Astrocyte of the spinal cord (primary cell): ENCODE data around the gene RGS11.
"Not testable (repeated sequence)": the region's sequence is repeated elsewhere in the genome, so short reads cannot be mapped to it uniquely, and the experiment has no call there.

Experiments used
- DNase-seq: peaks from one replicate; pipeline ENCODE4 v3.0.0; 2011; ENCODE audit warnings: low read depth, low spot score
- H3K4me3 ChIP-seq: 2 replicates; pipeline ENCODE4 v1.5.1; 2011; ENCODE audit warnings: low read depth, mild to moderate bottlenecking, low read length, moderate library complexity
- CTCF ChIP-seq: IDR thresholded peaks from 2 replicates; pipeline ENCODE4 v1.5.1; 2012; ENCODE audit warnings: low read depth, mild to moderate bottlenecking, low read length, inconsistent platforms
- in situ Hi-C: cut with HindIII; loops from 2 replicates; pipeline ENCODE4 v1.10.0; 2017; ENCODE audit warnings: low sequenced_read_pairs

The RGS11 gene

GRCh38 chr16:259814-260253, 15.9 kb downstream of the RGS11 start:
- in situ Hi-C loops: no loop called here
- DNase-seq: no peak
- no peak overlapping the region for H3K4me3 ChIP-seq
- no peak for TF ChIP-seq CTCF

- TF ChIP-seq CTCF: no peak
- DNase-seq: no peak
- no peak overlapping the region for H3K4me3 ChIP-seq
- in situ Hi-C loops: no loop called here
Measured at GRCh38 chr16:259226-259625, 16.5 kb downstream of the RGS11 start.

- DNase-seq, in situ Hi-C loops, H3K4me3 ChIP-seq: not testable (repeated sequence)
Measured at GRCh38 chr16:258091-258490, 17.7 kb downstream of the RGS11 start.

GRCh38 chr16:255183-255582, 20.6 kb downstream of the RGS11 start:
- in situ Hi-C loops: no loop called here
- TF ChIP-seq CTCF: no peak
- no peak overlapping the region for H3K4me3 ChIP-seq
- no peak for DNase-seq

GRCh38 chr16:254461-254860, 21.3 kb downstream of the RGS11 start:
- no peak overlapping the region for H3K4me3 ChIP-seq
- no peak for TF ChIP-seq CTCF
- in situ Hi-C loops: no loop called here
- DNase-seq: no peak

- DNase-seq: no peak
- no peak overlapping the region for H3K4me3 ChIP-seq
- no peak for TF ChIP-seq CTCF
- in situ Hi-C loops: no loop called here
Measured at GRCh38 chr16:253833-254232, 21.9 kb downstream of the RGS11 start.

- no peak for TF ChIP-seq CTCF
- H3K4me3 ChIP-seq: no peak overlapping the region
- in situ Hi-C loops: no loop called here
- no peak for DNase-seq
Measured at GRCh38 chr16:252366-253337, 23.1 kb downstream of the RGS11 start.
